WTC11 (cell line): ENCODE results near the gene AIG1. TPM values are rescaled to one million over a fixed set of nuclear protein-coding genes. Genes with fewer than 3 reads are reported as not detected.

Source experiments
- ATAC-seq: fragments of 200-7000 bp; cut with Tn5 transposase; 2 replicates; pipeline ENCODE4 v1.10.0; 2021; ENCODE audit warnings: mild to moderate bottlenecking, moderate library complexity
- CTCF ChIA-PET: fragments of 300-600 bp; sonication (Branson Sonifier 250); formaldehyde crosslinking; loops from one replicate; lab custom pipeline; 2021; ENCODE audit warnings: antibody characterized with exemption; lab: Charles Lee
- POLR2A ChIA-PET: fragments of 350-600 bp; sonication (Branson Sonifier 250); formaldehyde crosslinking; loops from one replicate; lab custom pipeline; 2021; ENCODE audit warnings: antibody characterized with exemption; lab: Charles Lee
- DNase-seq: peaks from one replicate; pipeline ENCODE4 v3.0.0; 2021; ENCODE audit warnings: low spot score
- H3K27ac Mint-ChIP-seq: 2 replicates; pipeline ENCODE4 v1.8.0; 2021; ENCODE audit warnings: mixed read lengths
- H3K27me3 Mint-ChIP-seq: 2 replicates; pipeline ENCODE4 v1.8.0; 2021; ENCODE audit warnings: low read depth, mild to moderate bottlenecking, moderate library complexity, mixed read lengths
- H3K36me3 Mint-ChIP-seq: 2 replicates; pipeline ENCODE4 v1.8.0; 2021; ENCODE audit warnings: mixed read lengths
- H3K4me1 Mint-ChIP-seq: 2 replicates; pipeline ENCODE4 v1.8.0; 2022; ENCODE audit warnings: mixed read lengths
- H3K4me3 Mint-ChIP-seq: 2 replicates; pipeline ENCODE4 v1.8.0; 2021; ENCODE audit warnings: mild to moderate bottlenecking, moderate library complexity, mixed read lengths
- H3K9me3 Mint-ChIP-seq: 2 replicates; pipeline ENCODE4 v1.8.0; 2021; ENCODE audit warnings: mixed read lengths
- ARID4B ChIP-seq: sonication (generic); formaldehyde crosslinking; IDR thresholded peaks from 2 replicates; pipeline ENCODE4 v1.8.0; 2023; ENCODE audit warnings: missing genetic modification reagents, mild to moderate bottlenecking, borderline replicate concordance
- ATF6 ChIP-seq: sonication (generic); formaldehyde crosslinking; IDR thresholded peaks from 2 replicates; pipeline ENCODE4 v1.8.1; 2023; ENCODE audit warnings: mild to moderate bottlenecking, missing genetic modification reagents
- CDX4 ChIP-seq: fragments of 250-450 bp; sonication (Bioruptor Pico); IDR thresholded peaks from 2 replicates; pipeline ENCODE4 v1.9.0; 2021; ENCODE audit warnings: moderate library complexity, mild to moderate bottlenecking, inconsistent platforms, borderline replicate concordance
- CREB1 ChIP-seq: sonication (generic); formaldehyde crosslinking; IDR thresholded peaks from 2 replicates; pipeline ENCODE4 v1.8.0; 2023; ENCODE audit warnings: mild to moderate bottlenecking, missing genetic modification reagents
- CREM ChIP-seq: sonication (generic); formaldehyde crosslinking; IDR thresholded peaks from 2 replicates; pipeline ENCODE4 v1.8.1; 2022; ENCODE audit warnings: mild to moderate bottlenecking, missing genetic modification reagents, moderate library complexity
- E2F4 ChIP-seq: sonication (generic); formaldehyde crosslinking; IDR thresholded peaks from 2 replicates; pipeline ENCODE4 v1.8.1; 2022; ENCODE audit warnings: low read depth, mild to moderate bottlenecking, moderate library complexity, missing genetic modification reagents, borderline replicate concordance
- KAT7 ChIP-seq: sonication (generic); formaldehyde crosslinking; IDR thresholded peaks from 2 replicates; pipeline ENCODE4 v1.8.1; 2023; ENCODE audit warnings: missing genetic modification reagents, mild to moderate bottlenecking, borderline replicate concordance
- MAX ChIP-seq: sonication (generic); formaldehyde crosslinking; IDR thresholded peaks from 2 replicates; pipeline ENCODE4 v1.8.0; 2022; ENCODE audit warnings: mild to moderate bottlenecking, missing genetic modification reagents
- PRRX2 ChIP-seq: fragments of 250-450 bp; sonication (Bioruptor Pico); IDR thresholded peaks from 2 replicates; pipeline ENCODE4 v1.8.0; 2021; ENCODE audit warnings: mild to moderate bottlenecking
- USF2 ChIP-seq: sonication (generic); formaldehyde crosslinking; IDR thresholded peaks from 2 replicates; pipeline ENCODE4 v1.8.1; 2023; ENCODE audit warnings: mild to moderate bottlenecking, missing genetic modification reagents, moderate library complexity
- ZNF138 ChIP-seq: sonication (generic); formaldehyde crosslinking; conservative IDR thresholded peaks from 2 replicates; pipeline ENCODE4 v1.8.1; 2022; ENCODE audit warnings: mild to moderate bottlenecking, moderate library complexity, missing genetic modification reagents
- ZNF396 ChIP-seq: fragments of 250-450 bp; sonication (Bioruptor Pico); IDR thresholded peaks from 2 replicates; pipeline ENCODE4 v1.8.0; 2021; ENCODE audit warnings: mild to moderate bottlenecking, moderate library complexity, borderline replicate concordance
- ZNF512 ChIP-seq: sonication (generic); formaldehyde crosslinking; IDR thresholded peaks from 2 replicates; pipeline ENCODE4 v1.8.1; 2022; ENCODE audit warnings: missing genetic modification reagents, borderline replicate concordance
- ZNF532 ChIP-seq: fragments of 250-450 bp; sonication (Bioruptor Pico); IDR thresholded peaks from 2 replicates; pipeline ENCODE4 v1.9.0; 2021; ENCODE audit warnings: mild to moderate bottlenecking, borderline replicate concordance
- ZSCAN18 ChIP-seq: fragments of 250-450 bp; sonication (Bioruptor Pico); IDR thresholded peaks from 2 replicates; pipeline ENCODE4 v2.1.2; 2022; ENCODE audit warnings: mild to moderate bottlenecking, moderate library complexity
- total RNA-seq: library from RNA; stranded (reverse); gene quantifications from 3 replicates; pipeline ENCODE4 v1.2.3, GENCODE V29; 2021

Gene AIG1
- total RNA-seq, 1 experiment from 2014 or later = 38.8 TPM

- peaks cover 33% of the 10 kb centered on the region for H3K36me3 Mint-ChIP-seq
- no peak overlapping the region for H3K27ac Mint-ChIP-seq
- POLR2A ChIA-PET = no interaction called here
- ATAC-seq = no peak
- peaks cover 26% of the 10 kb centered on the region for H3K9me3 Mint-ChIP-seq
- TF ChIP-seq CREM (CRISPR knock-in tag) = no peak
- no peak for TF ChIP-seq ZNF532 (CRISPR knock-in tag)
- TF ChIP-seq PRRX2 = no peak
- TF ChIP-seq CDX4 = no peak
- no peak for TF ChIP-seq ARID4B (CRISPR knock-in tag)
- no peak for TF ChIP-seq ZNF138 (CRISPR knock-in tag)
- TF ChIP-seq ZNF396 = no peak
- TF ChIP-seq ZSCAN18 (CRISPR knock-in tag) = no peak
- no peak for TF ChIP-seq ZNF512 (CRISPR knock-in tag)
- TF ChIP-seq E2F4 (CRISPR knock-in tag) = no peak
- TF ChIP-seq MAX (CRISPR knock-in tag) = no peak
- no peak for TF ChIP-seq KAT7
- no peak for TF ChIP-seq USF2 (CRISPR knock-in tag)
- no peak for TF ChIP-seq ATF6 (CRISPR knock-in tag)
- no peak for TF ChIP-seq CREB1 (CRISPR knock-in tag)
- TF ChIP-seq, all 79 proteins: peak for 0
- no peak for DNase-seq
- Mint-ChIP-seq H3K27me3 (no peaks in the 10 kb centered on the region), H3K4me3 (no peak overlapping the region), H3K4me1 (no peaks in the 10 kb centered on the region)
- CTCF ChIA-PET = no interaction called here
Observed at GRCh38 chr6:143117108-143117507, 56.4 kb downstream of the AIG1 start.
